Globus pallidus (tissue), 1 donor: ENCODE measurements around the gene KDM5B.
"Not testable (repeated sequence)": the region's sequence is repeated elsewhere in the genome, so short reads cannot be mapped to it uniquely, and the experiment has no call there.

Experiments
- DNase-seq: peaks from one replicate; pipeline ENCODE4 v3.0.0-alpha.2; 2015; ENCODE audit warnings: low spot score

The KDM5B gene

GRCh38 chr1:202791077-202791747 is 17.0 kb downstream of the KDM5B start:
- DNase-seq, result no peak

GRCh38 chr1:202788800-202789199 is 19.4 kb downstream of the KDM5B start:
- DNase-seq, result no peak

- DNase-seq, result no peak
Observed at GRCh38 chr1:202786804-202787203, 21.4 kb downstream of the KDM5B start.

GRCh38 chr1:202781180-202781579 is 27.0 kb downstream of the KDM5B start:
- no peak for DNase-seq

- no peak for DNase-seq
Observed at GRCh38 chr1:202770135-202770534, 38.1 kb downstream of the KDM5B start.

- DNase-seq, result no peak
Observed at GRCh38 chr1:202765721-202766120, 42.5 kb downstream of the KDM5B start.

- DNase-seq, result no peak
Observed at GRCh38 chr1:202762019-202762418, 46.2 kb downstream of the KDM5B start.

GRCh38 chr1:202760589-202760988 is 47.6 kb downstream of the KDM5B start:
- DNase-seq, result no peak

- DNase-seq, result no peak
Observed at GRCh38 chr1:202756391-202756790, 51.8 kb downstream of the KDM5B start.

GRCh38 chr1:202754293-202754692 is 53.9 kb downstream of the KDM5B start:
- no peak for DNase-seq

- no peak for DNase-seq
Observed at GRCh38 chr1:202752774-202753173, 55.4 kb downstream of the KDM5B start.

- DNase-seq, result no peak
Observed at GRCh38 chr1:202750761-202751160, 57.5 kb downstream of the KDM5B start.

GRCh38 chr1:202750024-202750423 is 58.2 kb downstream of the KDM5B start:
- no peak for DNase-seq

- DNase-seq, result no peak
Observed at GRCh38 chr1:202745323-202745888, 62.8 kb downstream of the KDM5B start.

- not testable (repeated sequence) for DNase-seq
Observed at GRCh38 chr1:202744770-202745169, 63.5 kb downstream of the KDM5B start.

GRCh38 chr1:202742496-202742895 is 65.7 kb downstream of the KDM5B start:
- DNase-seq, result no peak

GRCh38 chr1:202733251-202733650 is 75.0 kb downstream of the KDM5B start:
- no peak for DNase-seq

GRCh38 chr1:202728951-202729350 is 79.3 kb downstream of the KDM5B start:
- DNase-seq, result no peak

- DNase-seq, result no peak
Observed at GRCh38 chr1:202725526-202725925, 82.7 kb downstream of the KDM5B start.

GRCh38 chr1:202723708-202724107 is 84.5 kb downstream of the KDM5B start:
- DNase-seq, result no peak

GRCh38 chr1:202723046-202723445 is 85.2 kb downstream of the KDM5B start:
- DNase-seq, result not testable (repeated sequence)

- DNase-seq, result no peak
Observed at GRCh38 chr1:202716654-202717053, 91.6 kb downstream of the KDM5B start.

- not testable (repeated sequence) for DNase-seq
Observed at GRCh38 chr1:202714202-202714601, 94.0 kb downstream of the KDM5B start.

GRCh38 chr1:202713110-202713509 is 95.1 kb downstream of the KDM5B start:
- DNase-seq, result no peak
